ENCODE measurements around the gene LPIN3.

- TF ChIP-seq CTCF (conservative IDR thresholded peaks at IDR 0.05; ENCODE audit: low read depth, low read length): no peak
- no peak for TF ChIP-seq RCOR1 (IDR thresholded peaks at IDR 0.05; ENCODE audit: insufficient replicate concordance, low read length)
- TF ChIP-seq POLR2A (IDR thresholded peaks at IDR 0.05; ENCODE audit: low read depth, low read length): no peak
- no peak for TF ChIP-seq RAD21 (IDR thresholded peaks at IDR 0.05; ENCODE audit: low read length)
- TF ChIP-seq MAZ (IDR thresholded peaks at IDR 0.05; ENCODE audit: borderline replicate concordance, low read depth, low read length): no peak
- no peak for TF ChIP-seq MAFK (IDR thresholded peaks at IDR 0.05; ENCODE audit: low read depth, low read length)
- TF ChIP-seq FOS (IDR thresholded peaks at IDR 0.05; ENCODE audit: low read depth, low read length): no peak
- no peak for TF ChIP-seq USF2 (IDR thresholded peaks at IDR 0.05; ENCODE audit: low read depth, low read length)
- no peak for TF ChIP-seq CHD1 (IDR thresholded peaks at IDR 0.05; ENCODE audit: low read depth, low read length)
- no peak for TF ChIP-seq BHLHE40 (IDR thresholded peaks at IDR 0.05; ENCODE audit: low read depth, low read length)
- no peak for TF ChIP-seq ELK1 (IDR thresholded peaks at IDR 0.05; ENCODE audit: borderline replicate concordance, low read depth, low read length)
- no peak for TF ChIP-seq MXI1 (IDR thresholded peaks at IDR 0.05; ENCODE audit: borderline replicate concordance, low read depth, low read length)
Observed at GRCh38 chr20:41380551-41381193, 40.1 kb downstream of the LPIN3 start.

Data from IMR-90 (cell line).